K562 (cell line): ENCODE measurements around the gene CRYZL1. TPM values are rescaled to one million over a fixed set of nuclear protein-coding genes. Genes with fewer than 3 reads are reported as not detected.

Source experiments
- CSDE1 ChIP-seq, 2 experiments: fragments of 450-650 bp; IDR thresholded peaks; 2 replicates each; pipeline ENCODE4 v1.6.1; 2016; ENCODE audit warnings: mild to moderate bottlenecking in 1 of 2
- DIDO1 ChIP-seq: fragments of 450-650 bp; IDR thresholded peaks from 2 replicates; pipeline ENCODE4 v1.6.1; 2016; ENCODE audit warnings: low read depth, missing biosample characterization, missing genetic modification characterization
- GTF2B ChIP-seq: IDR thresholded peaks from 2 replicates; pipeline ENCODE4 v1.6.1; 2011; ENCODE audit not compliant: insufficient read length; ENCODE audit errors: extremely low read depth
- HDAC1 ChIP-seq, 2 experiments: fragments of 450-650 bp; IDR thresholded peaks; 2 replicates each; pipeline ENCODE4 v1.6.1; 2016 to 2017; ENCODE audit warnings: inconsistent platforms in 1 of 2, mild to moderate bottlenecking in 1 of 2, moderate library complexity in 1 of 2
- HDAC6 ChIP-seq: IDR thresholded peaks from 2 replicates; pipeline ENCODE4 v1.6.1; 2012; ENCODE audit warnings: low read depth, mild to moderate bottlenecking, control low read depth, inconsistent platforms, low read length, moderate library complexity
- HMGN3 ChIP-seq: IDR thresholded peaks from 2 replicates; pipeline ENCODE4 v1.6.1; 2011; ENCODE audit warnings: borderline replicate concordance, low read depth, mild to moderate bottlenecking, mixed read lengths, low read length; ENCODE audit not compliant: insufficient read length; ENCODE audit errors: extremely low read depth
- KAT8 ChIP-seq: fragments of 450-650 bp; IDR thresholded peaks from 2 replicates; pipeline ENCODE4 v1.6.1; 2016; ENCODE audit warnings: low read depth, mild to moderate bottlenecking
- KDM1A ChIP-seq, 2 experiments: fragments of 450-650 bp; IDR thresholded peaks; 2 replicates each; pipeline ENCODE4 v1.6.1; 2016; ENCODE audit warnings: mild to moderate bottlenecking in 2 of 2
- KDM2B ChIP-seq: fragments of 250-450 bp; sonication (Bioruptor Pico); IDR thresholded peaks from 2 replicates; pipeline ENCODE4 v1.8.0; 2021; ENCODE audit warnings: mild to moderate bottlenecking, moderate library complexity
- KDM5B ChIP-seq: fragments of 200-600 bp; sonication (generic); IDR thresholded peaks from 2 replicates; pipeline ENCODE4 v1.6.1; 2012; ENCODE audit warnings: low read depth, mild to moderate bottlenecking, moderate library complexity, low read length, control low read depth, inconsistent platforms; ENCODE audit not compliant: insufficient replicate concordance
- USF2 ChIP-seq: sonication (generic); formaldehyde crosslinking; IDR thresholded peaks from 2 replicates; pipeline ENCODE4 v1.5.0; 2020; ENCODE audit warnings: missing genetic modification reagents
- ZBTB33 ChIP-seq: sonication (generic); formaldehyde crosslinking; IDR thresholded peaks from 2 replicates; pipeline ENCODE4 v1.8.1; 2023; ENCODE audit warnings: mild to moderate bottlenecking, missing genetic modification reagents
- ZNF124 ChIP-seq: sonication (generic); formaldehyde crosslinking; IDR thresholded peaks from 2 replicates; pipeline ENCODE4 v1.8.1; 2022; ENCODE audit warnings: missing genetic modification reagents
- ZZZ3 ChIP-seq: fragments of 450-650 bp; IDR thresholded peaks from 2 replicates; pipeline ENCODE4 v1.6.1; 2016; ENCODE audit warnings: antibody characterized with exemption, mild to moderate bottlenecking, moderate library complexity
- polyA plus RNA-seq, 8 experiments: library from polyadenylated mRNA; depleted of rRNA in 4 of 8; stranded (reverse) in 5 of 8; unstranded in 3 of 8; fragments of >200 nt; fragmentation: Nextera tagmentation in 2 of 8; fragmentation: Illumina TruSeq in 1 of 8; extraction: Ambion mirVana in 2 of 8; extraction: Trizol in 1 of 8; gene quantifications; 2 replicates each; pipeline versions ENCODE4 v1.2.1 to v1.2.3, GENCODE V29; 2011 to 2014; ENCODE audit warnings: inconsistent platforms in 1 of 8, missing spikeins in 1 of 8
- total RNA-seq, 7 experiments: library from RNA; depleted of rRNA in 6 of 7; stranded (reverse); fragments of >200 nt in 6 of 7; fragmentation: Illumina TruSeq in 2 of 7; extraction: Trizol in 2 of 7; gene quantifications; 2 replicates each; pipeline versions ENCODE4 v1.2.1 to v1.2.3, GENCODE V29; 2011 to 2021; ENCODE audit warnings: low replicate concordance in 1 of 7

CRYZL1 gene
- total and polyA plus RNA-seq, 9 of the 15 experiments (the other 6 are each of a cell fraction or from before 2014, with no cell fraction given): 19.9 to 98.2 (median 39.2) TPM

- TF ChIP-seq USF2 (CRISPR knock-in tag) (0 out of 2 replicates have a peak, but pooled peaks have one; percentile 5), ZZZ3 (no peak), KDM5B (peak; percentile 10), KDM2B (peak; percentile 95; the same call in 1 of the 2 replicates), KDM1A (IDR thresholded peaks at IDR 0.05) (peak; percentile 71 to 79), ZBTB33 (0 out of 2 replicates have a peak, but pooled peaks have one; percentile 15), HDAC6 (0 out of 2 replicates have a peak, but pooled peaks have one; percentile 83), KAT8 (no peak), ZNF124 (CRISPR knock-in tag) (no peak), CSDE1 (IDR thresholded peaks at IDR 0.05) (no peak), DIDO1 (tag) (no peak), HDAC1 (IDR thresholded peaks at IDR 0.05) (peak in 1 of 2 experiments; percentile 24; a peak in 1 of 4 replicates), GTF2B (no peak), HMGN3 (peak; percentile 9)
Observed at GRCh38 chr21:33642896-33643657, 1.5 kb upstream of the CRYZL1 start (continued).
